ENCODE results near the gene PLPPR1. TPM values are rescaled to one million over a fixed set of nuclear protein-coding genes. Genes with fewer than 3 reads are reported as not detected.

Gene PLPPR1
- total and polyA plus RNA-seq, 9 donors = 0.07 to 1.1 (median 0.14) TPM; not detected in 5

GRCh38 chr9:101299901-101300300 lies 271.4 kb downstream of the PLPPR1 start:
- TF ChIP-seq EP300 (IDR thresholded peaks at IDR 0.05) (no peak), CTCF (IDR thresholded peaks at IDR 0.05) (no peak), POLR2A (IDR thresholded peaks at IDR 0.05) (no peak)
- no peaks in the 10 kb centered on the region for H3K4me1 ChIP-seq (ENCODE audit: insufficient read depth)
- no peaks in the 10 kb centered on the region for H3K36me3 ChIP-seq
- intact Hi-C loops (cut with DNase I) = no loop called here
- no peak overlapping the region for H3K27ac ChIP-seq
- no peaks in the 10 kb centered on the region for H3K27me3 ChIP-seq
- DNase-seq = no peak
- H3K4me3 ChIP-seq = no peak overlapping the region
- no peaks in the 10 kb centered on the region for H3K9me3 ChIP-seq

DNA sequence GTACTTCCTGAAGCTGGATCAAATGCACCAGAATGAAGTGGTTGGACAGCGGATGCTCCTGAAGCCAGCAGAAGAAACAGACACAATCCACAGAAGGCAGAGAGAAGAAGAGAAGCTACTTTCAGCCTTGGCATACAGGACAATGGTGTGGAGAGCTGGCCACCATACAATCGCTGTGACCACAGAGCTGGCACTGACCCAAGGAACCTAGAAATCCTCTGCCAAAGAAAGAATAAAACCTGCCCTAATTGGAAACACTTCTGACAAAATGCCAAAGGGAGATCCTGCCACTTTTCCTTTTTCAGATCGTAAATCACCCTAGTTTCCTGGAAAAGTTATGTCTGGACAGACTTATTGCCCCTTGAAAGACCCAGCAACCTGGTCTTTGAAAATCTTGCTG lies 278.5 kb downstream of the PLPPR1 start:
- H3K27me3 ChIP-seq = no peaks in the 10 kb centered on the region
- H3K4me1 ChIP-seq (ENCODE audit: insufficient read depth) = no peaks in the 10 kb centered on the region
- H3K27ac ChIP-seq = no peak overlapping the region
- no peaks in the 10 kb centered on the region for H3K9me3 ChIP-seq
- intact Hi-C loops (cut with DNase I) = no loop called here
- WGBS, 3 donors = 59 to 60% (median 60%) methylated on average over 3 of the region's 3 CpGs
- H3K36me3 ChIP-seq = no peaks in the 10 kb centered on the region
- no peak for TF ChIP-seq POLR2A (IDR thresholded peaks at IDR 0.05)
- no peak for TF ChIP-seq CTCF (IDR thresholded peaks at IDR 0.05)
- TF ChIP-seq EP300 (IDR thresholded peaks at IDR 0.05) = no peak
- no peak for DNase-seq
- H3K4me3 ChIP-seq = no peak overlapping the region

- WGBS, 3 donors = 44 to 65% (median 54%) methylated on average over 3 of the region's 3 CpGs
- Histone ChIP-seq H3K27me3 (no peaks in the 10 kb centered on the region), H3K9me3 (no peaks in the 10 kb centered on the region), H3K27ac (no peak overlapping the region), H3K36me3 (no peaks in the 10 kb centered on the region), H3K4me1 (ENCODE audit: insufficient read depth) (no peaks in the 10 kb centered on the region), H3K4me3 (no peak overlapping the region)
- TF ChIP-seq EP300 (IDR thresholded peaks at IDR 0.05) (no peak), CTCF (IDR thresholded peaks at IDR 0.05) (no peak), POLR2A (IDR thresholded peaks at IDR 0.05) (no peak)
- intact Hi-C loops (cut with DNase I) = no loop called here
- no peak for DNase-seq
These were observed 279.1 kb downstream of the PLPPR1 start for GRCh38 chr9:101307524-101308213.

GRCh38 chr9:101309139-101309538 lies 280.6 kb downstream of the PLPPR1 start:
- 72 to 84% (median 83%) methylated on average over 8 of the region's 8 CpGs for WGBS, 3 donors
- Histone ChIP-seq H3K36me3 (no peaks in the 10 kb centered on the region), H3K9me3 (no peaks in the 10 kb centered on the region), H3K27me3 (no peaks in the 10 kb centered on the region), H3K4me1 (ENCODE audit: insufficient read depth) (no peaks in the 10 kb centered on the region), H3K4me3 (no peak overlapping the region), H3K27ac (no peak overlapping the region)
- no peak for TF ChIP-seq CTCF (IDR thresholded peaks at IDR 0.05)
- no peak for TF ChIP-seq EP300 (IDR thresholded peaks at IDR 0.05)
- no peak for TF ChIP-seq POLR2A (IDR thresholded peaks at IDR 0.05)
- DNase-seq = no peak
- intact Hi-C loops (cut with DNase I) = no loop called here
